Cerebellar cortex (tissue), 1 donor: ENCODE measurements around the gene LRP1.

Experiments used
- DNase-seq: peaks from one replicate; pipeline ENCODE4 v3.0.0-alpha.2; 2015; ENCODE audit warnings: low spot score

The LRP1 gene

DNA sequence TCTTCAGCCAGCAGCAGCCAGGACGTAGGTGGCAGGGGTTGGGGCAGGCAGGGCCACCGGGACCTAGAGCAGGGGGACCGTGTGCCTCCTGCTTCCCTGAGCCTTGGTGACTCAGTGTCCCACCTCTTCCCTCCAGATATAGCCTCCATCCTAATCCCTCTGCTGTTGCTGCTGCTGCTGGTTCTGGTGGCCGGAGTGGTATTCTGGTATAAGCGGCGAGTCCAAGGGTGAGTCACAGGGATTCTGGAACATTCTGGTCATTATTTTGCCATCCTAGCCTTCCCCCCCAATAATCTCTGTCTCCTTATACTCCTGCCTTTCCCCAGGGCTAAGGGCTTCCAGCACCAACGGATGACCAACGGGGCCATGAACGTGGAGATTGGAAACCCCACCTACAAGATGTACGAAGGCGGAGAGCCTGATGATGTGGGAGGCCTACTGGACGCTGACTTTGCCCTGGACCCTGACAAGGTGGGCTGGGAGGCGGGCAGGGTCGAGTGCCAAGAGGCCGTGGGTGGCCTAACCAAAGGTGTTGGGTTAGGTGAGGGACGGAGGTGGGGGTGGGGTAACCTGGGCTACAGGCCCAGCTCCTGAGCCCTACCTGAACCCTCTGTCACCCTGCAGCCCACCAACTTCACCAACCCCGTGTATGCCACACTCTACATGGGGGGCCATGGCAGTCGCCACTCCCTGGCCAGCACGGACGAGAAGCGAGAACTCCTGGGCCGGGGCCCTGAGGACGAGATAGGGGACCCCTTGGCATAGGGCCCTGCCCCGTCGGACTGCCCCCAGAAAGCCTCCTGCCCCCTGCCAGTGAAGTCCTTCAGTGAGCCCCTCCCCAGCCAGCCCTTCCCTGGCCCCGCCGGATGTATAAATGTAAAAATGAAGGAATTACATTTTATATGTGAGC lies 83.8 kb downstream of the LRP1 start:
- no peak for DNase-seq

- no peak for DNase-seq
These were observed 84.4 kb downstream of the LRP1 start for GRCh38 chr12:57212701-57213057.

DNA sequence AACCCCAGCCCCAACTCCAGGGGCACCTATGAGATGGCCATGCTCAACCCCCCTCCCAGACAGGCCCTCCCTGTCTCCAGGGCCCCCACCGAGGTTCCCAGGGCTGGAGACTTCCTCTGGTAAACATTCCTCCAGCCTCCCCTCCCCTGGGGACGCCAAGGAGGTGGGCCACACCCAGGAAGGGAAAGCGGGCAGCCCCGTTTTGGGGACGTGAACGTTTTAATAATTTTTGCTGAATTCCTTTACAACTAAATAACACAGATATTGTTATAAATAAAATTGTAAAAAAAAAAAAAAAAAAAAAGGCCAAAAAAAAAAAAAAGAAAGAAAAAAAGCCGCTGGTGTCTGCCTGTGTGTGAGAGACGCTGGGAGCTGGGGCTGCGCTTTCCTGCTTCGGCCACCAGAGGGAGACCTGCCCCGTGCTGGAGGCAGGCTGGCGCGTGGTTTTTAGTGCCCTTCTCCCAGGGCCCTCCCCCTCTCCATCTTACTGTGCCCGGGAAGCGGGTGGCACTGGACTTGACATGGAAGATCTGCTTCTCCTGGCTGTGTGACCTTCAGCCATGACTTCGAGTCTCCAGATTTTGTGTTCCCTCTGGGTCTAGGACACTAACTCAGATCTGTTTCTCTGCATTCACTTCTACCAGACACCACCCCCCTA lies 84.9 kb downstream of the LRP1 start:
- DNase-seq, result peak; percentile 92

- DNase-seq, result no peak
These were observed 85.6 kb downstream of the LRP1 start for GRCh38 chr12:57213763-57214397.

- peak; percentile 84 for DNase-seq
These were observed 86.1 kb downstream of the LRP1 start for GRCh38 chr12:57214398-57214781.

GRCh38 chr12:57215065-57215464 lies 86.8 kb downstream of the LRP1 start:
- no peak for DNase-seq

GRCh38 chr12:57215668-57216013 lies 87.4 kb downstream of the LRP1 start:
- DNase-seq, result no peak

DNA sequence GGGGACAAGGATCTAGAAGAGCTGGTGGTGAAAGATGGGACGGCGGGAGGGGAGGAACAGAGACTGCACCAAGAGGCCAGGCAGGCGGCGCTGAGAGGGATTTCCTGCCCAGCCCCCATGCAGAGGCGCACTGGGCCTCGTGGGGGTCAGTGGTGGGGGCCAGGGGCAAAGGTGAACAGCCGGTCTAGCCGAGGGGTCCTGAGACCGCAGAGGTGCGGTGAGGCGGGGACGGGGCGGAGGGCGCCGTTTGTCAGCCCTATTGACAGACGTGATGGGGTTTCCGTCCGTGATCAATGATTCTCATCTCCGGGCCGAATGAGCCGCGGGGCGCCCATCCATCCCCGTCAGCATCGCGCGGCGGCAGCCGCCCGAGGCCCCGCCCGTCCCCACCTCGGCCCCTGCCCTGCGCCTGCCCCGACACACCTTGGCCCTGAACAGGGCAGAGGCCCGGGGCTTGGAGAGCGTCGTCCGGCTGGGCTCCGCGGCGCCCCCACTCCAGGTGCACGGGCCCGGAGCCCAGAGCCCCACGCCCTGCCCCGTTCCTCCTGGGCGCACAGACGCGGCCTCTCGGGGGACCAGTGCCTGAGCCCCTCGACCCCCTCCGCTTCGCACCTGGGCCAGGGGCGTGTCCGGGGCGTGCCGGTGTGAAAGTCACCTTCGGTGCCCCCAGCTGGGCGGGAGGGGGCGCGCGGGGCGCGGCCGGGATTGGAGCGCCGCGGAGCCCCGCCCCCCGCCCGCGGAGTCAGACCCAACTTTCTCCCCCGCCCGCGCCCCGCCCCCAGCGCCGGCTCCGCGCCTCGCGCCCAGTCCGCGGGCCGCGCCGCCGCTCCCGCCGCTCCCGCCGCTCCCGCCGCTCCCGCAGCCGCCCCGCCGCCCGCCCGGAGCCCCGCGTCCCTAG lies 88.0 kb downstream of the LRP1 start, which contains the start of gene NXPH4:
NXPH4 (plus strand) TSS at position 781 of the 898 bp plus-strand sequence. CDS start 176 bp downstream, outside the sequence.
- no peak for DNase-seq

GRCh38 chr12:57216921-57217879 lies 88.9 kb downstream of the LRP1 start:
- peak; percentile 68 for DNase-seq

DNA sequence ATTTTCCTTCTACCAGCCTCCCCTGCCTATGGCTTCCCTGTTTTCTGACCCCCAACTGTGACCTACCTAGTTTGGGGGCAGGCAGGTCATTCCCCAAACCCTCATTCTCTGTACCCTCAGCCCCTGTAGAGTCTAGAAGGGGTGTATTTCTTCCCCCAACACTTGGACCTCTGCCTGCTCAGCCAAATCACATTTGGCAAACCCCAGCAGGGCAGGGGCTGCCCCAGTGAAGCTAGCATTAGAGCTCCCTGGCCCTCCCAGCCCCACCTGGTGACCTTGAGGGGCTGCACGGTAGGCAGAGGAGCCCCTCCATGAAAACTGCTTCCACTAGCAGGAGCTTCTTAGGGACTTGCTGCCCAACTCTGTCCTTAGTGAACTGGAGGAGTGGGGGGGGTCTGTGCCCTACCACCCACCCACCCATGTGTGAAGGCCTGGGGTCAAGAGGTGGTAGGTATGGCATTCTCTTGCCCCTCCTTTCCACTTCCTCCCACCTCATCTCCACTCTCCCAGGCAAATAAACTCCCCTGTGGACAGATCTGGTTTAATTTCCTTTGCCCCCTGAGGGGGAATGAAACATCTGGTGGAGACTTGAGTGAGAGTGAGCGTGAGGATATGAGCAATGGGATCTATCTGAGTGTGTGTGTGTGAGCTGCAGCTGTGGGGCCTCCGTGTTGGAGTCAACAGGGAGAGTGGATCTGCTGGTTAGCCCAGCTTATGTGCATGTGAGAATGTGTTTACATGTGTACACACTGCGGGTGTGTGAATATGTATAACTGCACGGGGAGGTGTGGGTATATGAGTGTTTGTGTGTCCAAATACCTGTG lies 90.0 kb downstream of the LRP1 start:
- DNase-seq, result no peak

GRCh38 chr12:57219205-57219992 lies 91.1 kb downstream of the LRP1 start:
- DNase-seq, result no peak

DNA sequence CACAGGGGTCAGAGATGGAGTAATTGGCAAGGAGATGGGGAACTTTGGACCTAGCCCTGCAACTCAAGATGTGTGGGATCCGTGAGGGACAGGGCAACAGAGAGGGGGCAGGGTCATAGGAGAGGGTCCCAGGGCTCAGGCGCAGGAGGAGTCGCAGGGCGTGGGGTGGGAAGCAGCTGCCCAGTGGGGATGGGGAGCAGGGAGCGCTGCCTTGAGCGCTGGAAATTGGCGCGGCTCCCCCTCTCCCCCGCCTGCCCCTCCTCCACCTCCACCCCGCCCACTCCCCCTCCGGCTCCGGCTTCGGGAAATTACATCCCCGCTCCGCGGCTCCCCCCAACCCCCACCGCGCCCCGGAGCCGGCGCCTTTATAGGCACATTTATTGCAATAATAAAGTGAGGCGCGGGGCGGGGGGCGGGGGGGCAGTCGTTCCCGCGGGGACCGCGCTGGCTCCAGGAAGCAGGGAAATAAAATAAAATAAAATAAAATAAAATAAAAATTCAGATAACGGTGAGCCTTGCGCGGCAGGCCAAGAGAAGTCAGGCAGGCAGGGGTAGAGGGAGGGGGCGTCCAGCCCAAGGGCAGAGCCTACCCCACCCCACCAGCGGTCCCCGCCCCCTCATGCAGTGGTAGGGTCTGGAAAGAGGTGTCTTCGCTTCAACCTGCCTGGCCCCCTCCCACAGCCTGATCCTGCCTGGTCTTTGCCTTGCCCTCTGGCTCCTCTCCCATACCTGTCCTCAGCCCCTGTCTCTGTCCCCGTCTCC lies 91.9 kb downstream of the LRP1 start:
- no peak for DNase-seq

- DNase-seq, result no peak
These were observed 92.5 kb downstream of the LRP1 start for GRCh38 chr12:57220770-57221168.

GRCh38 chr12:57221169-57221917 lies 93.1 kb downstream of the LRP1 start:
- DNase-seq, result no peak

DNA sequence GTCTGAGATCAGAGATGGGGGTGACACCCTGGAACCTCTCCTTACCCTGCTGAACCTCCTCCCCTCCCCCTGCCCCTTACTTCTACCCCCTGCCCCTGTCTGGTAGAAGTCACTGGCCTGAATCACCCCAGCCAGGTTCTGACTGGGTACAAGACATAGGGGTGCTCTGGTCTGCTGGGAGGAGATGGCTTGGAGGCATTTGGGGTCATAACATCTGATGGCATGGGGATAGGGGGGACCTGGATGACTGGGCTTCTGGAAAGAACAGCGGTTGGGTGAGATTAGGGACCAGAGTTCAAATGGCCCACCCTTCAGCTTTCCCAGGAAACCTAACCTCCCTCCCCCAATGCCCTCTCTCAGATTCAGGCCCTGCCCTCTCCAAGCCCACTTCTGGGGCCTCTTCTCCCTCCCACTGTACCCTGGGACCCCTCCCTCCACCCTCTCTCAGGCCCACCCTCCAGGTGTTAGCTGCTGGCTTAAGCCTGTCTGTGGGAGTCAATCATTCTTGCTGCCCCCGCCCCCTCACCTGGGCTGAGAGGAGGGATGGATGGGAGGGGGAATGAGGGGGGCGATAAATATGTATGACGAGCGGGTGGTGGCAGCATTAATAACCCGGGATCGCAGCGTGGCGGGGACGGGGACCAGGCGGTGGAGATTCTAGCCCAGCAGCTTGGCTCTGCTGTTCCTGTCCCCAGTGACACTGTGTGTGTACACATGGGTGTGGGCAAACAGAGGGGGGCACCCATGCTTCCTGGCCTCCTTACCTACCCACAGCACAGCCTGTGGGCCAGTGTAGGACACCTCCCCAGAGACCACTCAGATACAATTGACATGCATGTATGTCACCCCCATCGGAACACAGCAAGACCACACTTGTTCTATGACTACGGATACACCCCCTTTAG lies 94.3 kb downstream of the LRP1 start:
- DNase-seq, result no peak
